IPS-15b (cell line): ENCODE results near the gene GATB.
A peak's percentile ranks its signal among the peaks of the same experiment; 100 is the strongest.

Experiments used
- H3K27me3 ChIP-seq: one replicate; pipeline ENCODE4 v1.6.1; 2013; ENCODE audit warnings: low read length; ENCODE audit not compliant: control insufficient read depth, insufficient read depth
- H3K36me3 ChIP-seq: one replicate; pipeline ENCODE4 v1.6.1; 2013; ENCODE audit warnings: low read length; ENCODE audit not compliant: control insufficient read depth, insufficient read depth
- H3K4me1 ChIP-seq: one replicate; pipeline ENCODE4 v1.6.1; 2013; ENCODE audit warnings: mild to moderate bottlenecking, low read length; ENCODE audit not compliant: control insufficient read depth, insufficient read depth
- H3K4me3 ChIP-seq: one replicate; pipeline ENCODE4 v1.5.1; 2013; ENCODE audit warnings: low read depth, low read length
- H3K9ac ChIP-seq: one replicate; pipeline ENCODE4 v1.6.1; 2013; ENCODE audit warnings: low read depth, mild to moderate bottlenecking, low read length
- H3K9me3 ChIP-seq: one replicate; pipeline ENCODE4 v1.6.1; 2013; ENCODE audit warnings: mild to moderate bottlenecking, low read length; ENCODE audit not compliant: control insufficient read depth, insufficient read depth

GATB gene, protein sequence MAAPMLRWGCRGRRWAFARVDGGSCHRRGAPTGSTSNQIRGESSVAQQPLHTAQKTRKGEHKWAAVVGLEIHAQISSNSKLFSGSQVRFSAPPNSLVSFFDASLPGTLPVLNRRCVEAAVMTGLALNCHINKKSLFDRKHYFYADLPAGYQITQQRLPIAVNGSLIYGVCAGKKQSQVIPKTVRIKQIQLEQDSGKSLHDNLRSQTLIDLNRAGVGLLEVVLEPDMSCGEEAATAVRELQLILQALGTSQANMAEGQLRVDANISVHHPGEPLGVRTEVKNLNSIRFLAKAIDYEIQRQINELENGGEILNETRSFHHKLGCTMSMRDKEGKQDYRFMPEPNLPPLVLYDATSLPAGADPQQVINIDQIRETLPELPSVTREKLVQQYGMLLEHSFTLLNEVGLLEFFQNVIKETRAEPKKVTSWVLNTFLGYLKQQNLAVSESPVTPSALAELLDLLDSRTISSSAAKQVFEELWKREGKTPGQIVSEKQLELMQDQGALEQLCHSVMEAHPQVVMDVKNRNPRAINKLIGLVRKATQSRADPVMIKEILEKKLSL

DNA sequence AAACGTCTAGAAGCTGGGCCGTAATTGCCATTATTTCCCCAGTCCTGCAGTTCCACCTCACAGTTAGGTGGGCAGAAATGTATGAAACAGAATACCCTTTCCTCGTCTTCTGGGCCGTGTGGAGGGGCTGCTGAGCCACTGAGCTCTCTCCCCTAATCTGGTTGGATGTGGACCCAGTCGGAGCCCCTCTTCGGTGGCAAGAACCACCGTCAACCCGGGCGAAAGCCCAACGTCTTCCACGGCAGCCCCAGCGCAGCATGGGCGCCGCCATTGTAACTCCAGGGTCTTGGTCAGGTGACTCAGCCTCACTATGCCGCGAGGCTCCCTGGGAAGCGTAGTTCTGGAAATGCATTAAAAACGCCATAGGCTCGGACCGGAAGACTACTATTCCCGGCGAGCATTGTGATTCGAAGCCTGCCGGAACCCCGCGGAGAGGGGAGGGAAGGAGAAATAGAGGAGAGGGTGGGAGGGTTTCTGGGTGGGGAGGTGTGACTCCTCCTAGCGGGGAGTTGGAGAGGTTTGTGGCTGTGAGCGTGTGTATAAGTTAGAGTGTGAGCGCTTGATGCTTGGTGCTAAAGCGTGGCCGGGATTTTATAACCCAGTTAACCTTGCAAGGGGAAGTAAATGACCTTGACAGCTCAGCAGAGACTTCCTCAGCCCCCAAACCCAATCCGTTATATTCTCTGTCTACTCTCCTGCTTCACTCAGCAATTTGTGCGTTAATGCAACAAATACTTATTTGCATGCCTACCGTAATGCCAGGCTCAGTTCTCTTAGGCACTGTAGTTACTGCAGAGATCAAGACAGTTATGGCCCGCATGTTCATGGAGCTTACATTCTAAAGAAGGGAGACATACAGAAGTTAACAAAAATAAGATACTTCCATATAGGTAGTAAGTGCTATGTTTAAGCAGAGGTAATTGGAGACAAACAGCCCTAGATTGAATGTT lies at the start of gene GATB:
Gene GATB (minus strand): TSS at position 296 of the 950 bp plus-strand sequence. CDS start 25 bp downstream, at position 271.
- H3K4me3 ChIP-seq = peak within 1 kb of the TSS; percentile 95
- no peaks in the 10 kb centered on the region for H3K36me3 ChIP-seq
- no peaks in the 10 kb centered on the region for H3K27me3 ChIP-seq
- peak within 1 kb of the TSS; percentile 90 for H3K9ac ChIP-seq
- H3K9me3 ChIP-seq = no peaks in the 10 kb centered on the region
- H3K4me1 ChIP-seq = peaks cover 3% of the 10 kb centered on the region

DNA sequence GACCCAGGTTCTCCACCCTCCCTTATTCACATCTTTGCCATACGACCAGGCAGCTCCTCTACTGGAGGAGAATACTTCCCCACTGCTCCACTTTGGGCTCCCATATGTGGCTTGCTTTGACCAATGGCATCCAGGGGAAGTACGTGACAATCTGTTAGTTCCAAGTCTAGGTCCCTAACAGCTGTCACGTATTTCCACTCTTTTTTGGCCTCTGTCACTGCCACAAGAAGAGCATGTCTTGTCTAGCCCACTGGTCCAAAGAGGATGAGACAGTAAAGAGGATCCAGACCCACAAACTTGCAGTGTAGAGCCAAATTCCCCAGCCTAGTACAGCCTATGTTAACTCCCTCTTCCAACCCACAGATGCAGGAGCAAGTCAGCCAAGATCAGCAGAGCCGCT lies 49.7 kb upstream of the GATB start:
- Histone ChIP-seq H3K27me3 (no peaks in the 10 kb centered on the region), H3K9ac (no peak overlapping the region), H3K36me3 (no peaks in the 10 kb centered on the region), H3K9me3 (no peaks in the 10 kb centered on the region), H3K4me3 (no peak overlapping the region), H3K4me1 (peaks cover 14% of the 10 kb centered on the region)

DNA sequence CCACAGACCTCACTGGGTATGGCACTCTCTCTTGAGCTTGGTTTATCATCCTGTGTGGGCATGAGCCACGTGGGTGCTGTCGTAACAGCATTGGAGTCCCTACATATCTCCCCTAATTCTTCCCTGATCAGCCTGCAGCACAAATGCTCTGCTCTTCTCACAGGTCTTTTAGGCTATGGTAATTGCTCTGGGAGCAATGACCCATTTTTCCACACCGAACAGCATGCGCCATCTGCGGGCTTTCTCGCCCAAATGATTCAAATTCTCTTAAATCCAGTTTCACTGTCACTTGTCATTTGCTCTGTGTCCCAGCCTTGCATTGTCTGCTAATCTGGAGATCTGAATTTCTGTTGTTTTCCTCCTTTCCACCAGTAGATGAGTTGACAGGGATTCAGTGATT lies 48.9 kb upstream of the GATB start:
- Histone ChIP-seq H3K9me3 (no peaks in the 10 kb centered on the region), H3K4me3 (no peak overlapping the region), H3K4me1 (peaks cover 14% of the 10 kb centered on the region), H3K9ac (no peak overlapping the region), H3K36me3 (no peaks in the 10 kb centered on the region), H3K27me3 (no peaks in the 10 kb centered on the region)

DNA sequence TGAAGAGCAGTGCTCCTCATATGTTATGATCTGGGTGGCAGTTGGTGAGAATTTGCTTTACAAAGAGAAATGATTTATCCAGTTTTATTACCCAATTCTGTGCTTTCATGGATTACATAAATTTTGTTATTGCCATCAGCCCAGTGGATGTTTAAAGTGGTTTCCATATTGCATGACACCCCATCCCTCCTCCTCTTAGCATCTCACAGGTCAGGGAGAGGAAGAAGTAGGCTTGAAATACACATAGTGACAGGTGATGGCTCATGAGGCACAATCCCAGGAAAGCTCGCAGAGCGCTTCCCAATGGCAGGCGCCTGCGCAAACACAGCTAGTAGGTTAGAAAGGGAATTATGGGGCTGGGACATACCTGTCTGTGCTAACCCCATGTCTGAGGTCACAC lies 47.7 kb upstream of the GATB start:
- Histone ChIP-seq H3K4me1 (peaks cover 14% of the 10 kb centered on the region), H3K4me3 (no peak overlapping the region), H3K9ac (no peak overlapping the region), H3K9me3 (no peaks in the 10 kb centered on the region), H3K36me3 (no peaks in the 10 kb centered on the region), H3K27me3 (no peaks in the 10 kb centered on the region)

DNA sequence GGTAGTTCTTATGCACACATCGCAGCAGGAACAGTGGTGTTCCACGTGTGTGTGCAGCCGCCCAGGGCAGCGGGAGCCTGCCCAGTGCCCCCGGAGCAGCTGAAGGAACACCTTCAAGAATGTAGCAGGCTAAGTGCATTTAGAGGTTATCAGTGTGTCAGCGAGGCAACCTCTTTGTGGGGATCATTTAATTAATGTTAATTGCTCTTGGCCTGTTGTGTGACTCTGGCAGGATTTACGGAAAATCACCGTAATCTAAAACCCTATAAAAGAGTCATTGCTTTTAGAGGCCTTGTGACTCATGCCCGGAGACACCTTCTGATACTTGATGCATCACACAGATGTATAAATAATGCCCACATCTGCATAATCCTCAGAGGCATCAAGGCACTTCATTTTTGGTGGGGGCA lies 47.3 kb upstream of the GATB start:
- H3K4me1 ChIP-seq = peaks cover 14% of the 10 kb centered on the region
- H3K9ac ChIP-seq = no peak overlapping the region
- no peaks in the 10 kb centered on the region for H3K9me3 ChIP-seq
- H3K36me3 ChIP-seq = no peaks in the 10 kb centered on the region
- H3K4me3 ChIP-seq = no peak overlapping the region
- H3K27me3 ChIP-seq = no peaks in the 10 kb centered on the region

DNA sequence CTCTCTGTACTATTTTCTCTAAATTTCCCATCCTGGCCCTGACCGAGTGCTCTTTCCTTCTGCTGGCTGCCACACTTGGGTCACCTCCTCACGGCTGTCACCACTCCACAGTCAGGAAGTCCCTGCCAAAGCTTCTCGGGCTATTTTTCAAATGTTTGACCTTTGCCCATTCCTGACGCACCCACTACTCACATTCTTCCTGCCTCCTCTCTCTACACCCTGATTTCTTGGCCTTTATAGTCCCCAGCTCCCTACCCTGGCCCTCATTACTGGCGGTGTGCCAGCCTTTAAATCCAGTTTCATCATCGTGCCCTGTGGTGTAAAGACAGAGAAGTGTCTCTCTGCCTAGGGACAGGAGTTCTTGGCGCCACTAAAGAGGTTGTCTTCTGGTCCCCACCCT lies 46.4 kb upstream of the GATB start:
- Histone ChIP-seq H3K36me3 (no peaks in the 10 kb centered on the region), H3K9ac (no peak overlapping the region), H3K27me3 (no peaks in the 10 kb centered on the region), H3K4me1 (peaks cover 10% of the 10 kb centered on the region), H3K9me3 (no peaks in the 10 kb centered on the region), H3K4me3 (no peak overlapping the region)

DNA sequence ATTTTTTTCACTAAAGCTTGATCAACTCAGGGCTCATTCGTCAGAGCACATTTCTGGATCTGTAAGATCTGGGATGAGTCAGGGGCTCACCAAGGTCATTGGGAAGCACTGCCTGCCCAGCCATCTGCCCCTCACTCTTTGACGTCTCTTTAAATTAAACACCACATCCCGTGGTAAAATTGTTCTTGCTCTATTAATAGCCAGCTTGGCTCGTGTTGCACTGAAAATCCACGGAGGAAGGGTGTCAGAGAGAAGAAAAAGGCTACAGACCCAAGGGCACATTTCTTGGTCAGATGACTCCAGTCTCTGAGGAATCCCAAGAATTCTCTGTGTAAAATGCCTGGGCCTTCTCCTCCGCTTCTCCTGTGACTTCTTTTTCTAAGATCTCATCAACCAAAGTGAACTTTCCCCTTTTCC lies 45.7 kb upstream of the GATB start:
- no peaks in the 10 kb centered on the region for H3K9me3 ChIP-seq

DNA sequence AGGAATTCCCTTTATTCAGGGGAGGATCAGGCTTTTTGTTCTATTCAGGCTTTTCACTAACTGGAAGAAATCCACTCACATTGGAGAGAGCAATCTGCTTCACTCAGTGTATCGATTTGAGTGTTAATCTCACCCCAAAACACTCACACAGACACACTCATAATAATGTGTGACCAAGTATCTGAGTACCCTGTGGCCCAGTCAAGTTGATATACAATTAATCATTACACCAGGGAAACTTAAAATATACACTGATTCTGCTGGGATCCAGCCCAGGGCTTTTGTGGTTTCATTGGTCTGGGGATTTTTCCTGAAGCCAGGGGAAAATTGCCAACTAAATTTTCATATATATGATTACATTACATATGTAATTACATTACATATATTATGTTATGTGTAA lies 44.0 kb upstream of the GATB start:
- Histone ChIP-seq H3K36me3 (no peaks in the 10 kb centered on the region), H3K27me3 (no peaks in the 10 kb centered on the region), H3K9ac (no peak overlapping the region), H3K9me3 (no peaks in the 10 kb centered on the region), H3K4me1 (peaks cover 3% of the 10 kb centered on the region), H3K4me3 (no peak overlapping the region)

More for the DNA sequence above, 45.7 kb upstream of the GATB start:
- no peaks in the 10 kb centered on the region for H3K36me3 ChIP-seq
- no peaks in the 10 kb centered on the region for H3K27me3 ChIP-seq
- peaks cover 10% of the 10 kb centered on the region for H3K4me1 ChIP-seq
- no peak overlapping the region for H3K9ac ChIP-seq
- H3K4me3 ChIP-seq = no peak overlapping the region

DNA sequence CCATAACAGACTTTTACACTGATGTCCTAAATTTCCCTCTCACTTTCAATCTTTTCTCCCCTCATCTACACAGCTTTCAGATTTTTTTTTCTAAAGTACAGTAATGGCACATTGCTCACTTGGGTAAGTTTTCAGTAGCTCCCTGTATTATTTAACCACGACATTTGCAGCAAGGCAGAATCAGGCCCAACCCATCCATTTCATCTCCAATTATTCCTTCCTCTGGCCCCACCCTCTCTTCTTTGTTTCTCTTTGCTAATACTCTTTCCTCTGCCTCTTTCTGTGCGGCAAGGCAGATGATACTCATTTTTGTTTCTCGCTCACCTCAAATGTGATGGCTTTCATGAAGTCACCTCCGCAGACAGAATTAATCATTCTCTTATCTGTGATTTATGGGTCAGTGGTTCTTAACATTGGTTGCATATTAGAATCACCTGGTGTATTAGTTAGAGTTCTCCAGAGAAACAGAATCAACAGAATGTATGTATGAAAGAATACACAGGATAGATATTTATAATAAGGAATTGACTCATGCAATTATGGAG lies 43.4 kb upstream of the GATB start:
- H3K4me1 ChIP-seq = peaks cover 9% of the 10 kb centered on the region
- no peaks in the 10 kb centered on the region for H3K9me3 ChIP-seq
- H3K9ac ChIP-seq = no peak overlapping the region
- no peaks in the 10 kb centered on the region for H3K27me3 ChIP-seq
- no peak overlapping the region for H3K4me3 ChIP-seq
- no peaks in the 10 kb centered on the region for H3K36me3 ChIP-seq

DNA sequence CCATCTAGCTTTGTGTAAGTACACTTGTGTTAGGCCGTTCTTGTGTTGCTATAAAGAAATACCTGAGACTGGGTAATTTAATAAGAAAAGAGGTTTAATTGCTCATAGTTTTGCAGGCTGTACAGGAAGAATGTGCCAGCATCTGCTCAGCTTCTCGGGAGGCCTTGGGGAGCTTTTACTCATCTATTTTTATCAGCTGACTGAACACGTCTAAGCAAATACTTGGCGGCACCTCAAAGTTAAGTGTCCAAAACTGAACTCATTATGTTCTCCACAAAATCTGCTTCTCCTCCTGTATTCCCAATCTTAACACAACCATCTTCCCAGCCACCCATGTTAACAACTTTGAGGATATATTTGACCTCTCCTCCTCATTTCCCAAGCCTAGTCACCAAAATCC lies 42.4 kb upstream of the GATB start:
- H3K9ac ChIP-seq = no peak overlapping the region
- H3K9me3 ChIP-seq = no peaks in the 10 kb centered on the region
- no peaks in the 10 kb centered on the region for H3K36me3 ChIP-seq
- H3K27me3 ChIP-seq = no peaks in the 10 kb centered on the region
- no peak overlapping the region for H3K4me3 ChIP-seq
- H3K4me1 ChIP-seq = peaks cover 14% of the 10 kb centered on the region
